HUDEP-2 (cell line): ENCODE data around the gene GPR37L1.
"Not testable (repeated sequence)": the region's sequence is repeated elsewhere in the genome, so short reads cannot be mapped to it uniquely, and the experiment has no call there.

Experiments
- DNase-seq, 76 experiments: peaks; one replicate each; lab custom pipeline; 2025; ENCODE audit not compliant: unreplicated experiment in 76 of 76; lab: John Stamatoyannopoulos, UW

Gene GPR37L1

DNA sequence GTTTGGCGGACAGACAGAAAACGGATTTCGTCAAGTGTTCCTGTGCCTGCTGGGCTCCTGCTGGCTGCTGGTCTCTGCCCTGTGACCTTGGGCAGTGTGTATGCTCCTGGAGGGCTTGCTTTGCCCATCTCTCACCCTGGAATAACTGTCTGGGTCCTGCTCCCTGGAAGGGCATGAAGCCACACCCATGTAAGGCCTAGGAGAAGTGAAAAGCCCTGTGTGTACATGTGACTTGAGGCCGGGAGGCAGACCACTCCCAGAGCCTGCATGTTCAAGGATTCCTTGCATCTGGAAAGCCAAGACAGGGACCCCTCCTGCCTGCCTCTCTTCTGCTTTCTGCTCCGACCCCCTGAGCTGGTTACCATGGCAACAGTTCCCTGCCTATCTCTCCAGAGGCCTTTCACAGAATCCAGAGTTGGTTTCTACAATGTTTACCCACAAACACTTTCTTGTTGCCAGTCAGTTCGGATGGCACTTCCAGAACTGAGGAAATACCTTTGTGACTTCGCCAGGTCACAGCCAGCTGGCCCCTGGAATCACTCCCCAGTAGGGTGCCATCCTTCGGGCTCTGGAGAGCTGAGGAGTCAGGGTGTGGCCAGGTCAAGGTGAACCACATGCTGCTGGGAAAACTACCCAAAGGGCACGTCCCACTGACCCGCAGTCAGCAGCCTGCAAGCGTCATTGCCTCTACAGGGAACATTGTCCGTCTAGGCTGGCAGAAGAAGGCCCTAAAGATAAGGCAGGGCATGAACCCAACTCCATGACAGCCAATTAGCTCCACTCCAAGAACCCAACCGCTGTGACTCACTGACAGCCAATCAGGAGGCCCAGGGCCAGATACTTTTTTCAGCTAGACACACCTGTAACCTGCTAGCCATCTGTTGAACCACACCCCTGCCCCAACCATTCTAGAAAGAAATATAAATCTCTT lies 14.7 kb upstream of the GPR37L1 start:
- peak in 64 of 76 experiments; percentile 5 to 77 (median 40) for DNase-seq

GRCh38 chr1:202110977-202111376 lies 11.7 kb upstream of the GPR37L1 start:
- no peak for DNase-seq

- DNase-seq, result not testable (repeated sequence)
Observed at GRCh38 chr1:202111589-202111988, 11.1 kb upstream of the GPR37L1 start.

DNA sequence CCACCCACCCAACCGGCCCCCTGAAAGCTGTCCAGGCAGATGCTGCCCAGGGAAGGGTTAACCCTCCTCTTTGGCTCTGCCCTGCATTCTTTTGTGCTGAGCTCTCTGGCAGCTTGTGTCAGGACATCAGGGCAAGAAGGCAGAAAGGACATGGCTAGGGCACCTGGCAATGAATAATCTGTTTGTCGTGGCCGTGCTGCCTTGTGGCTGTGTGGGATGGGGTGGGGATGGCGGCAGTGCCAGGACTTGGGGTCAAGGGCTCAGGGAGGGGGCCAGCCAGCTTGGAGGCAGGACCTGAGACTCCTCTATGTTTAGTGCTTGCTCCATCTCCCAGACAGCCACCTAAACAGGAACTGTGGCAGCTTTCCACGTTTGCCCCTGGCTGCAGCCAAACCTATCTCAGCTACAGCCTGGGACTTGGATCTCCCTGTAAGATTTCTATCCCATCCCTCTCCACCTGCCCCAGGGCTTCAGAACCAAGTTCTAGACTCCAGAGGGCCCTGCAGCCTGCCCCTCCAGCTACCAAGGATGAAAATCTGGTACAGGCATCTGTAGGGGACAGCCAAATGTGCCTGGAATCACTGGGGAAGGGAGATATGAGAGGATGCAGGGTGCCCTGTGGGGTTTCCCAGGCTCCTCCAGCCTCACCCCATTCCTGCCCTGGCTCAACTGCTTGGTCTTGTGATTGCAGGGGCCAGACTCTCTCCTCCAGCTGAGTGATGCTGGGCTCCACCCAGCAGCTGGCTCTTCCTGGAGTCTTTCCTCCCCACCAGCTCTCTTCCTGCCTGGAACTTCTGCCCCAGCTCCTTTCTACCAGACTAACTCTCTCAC lies 9.6 kb upstream of the GPR37L1 start:
- no peak for DNase-seq

- no peak for DNase-seq
Observed at GRCh38 chr1:202113690-202114300, 8.9 kb upstream of the GPR37L1 start.

DNA sequence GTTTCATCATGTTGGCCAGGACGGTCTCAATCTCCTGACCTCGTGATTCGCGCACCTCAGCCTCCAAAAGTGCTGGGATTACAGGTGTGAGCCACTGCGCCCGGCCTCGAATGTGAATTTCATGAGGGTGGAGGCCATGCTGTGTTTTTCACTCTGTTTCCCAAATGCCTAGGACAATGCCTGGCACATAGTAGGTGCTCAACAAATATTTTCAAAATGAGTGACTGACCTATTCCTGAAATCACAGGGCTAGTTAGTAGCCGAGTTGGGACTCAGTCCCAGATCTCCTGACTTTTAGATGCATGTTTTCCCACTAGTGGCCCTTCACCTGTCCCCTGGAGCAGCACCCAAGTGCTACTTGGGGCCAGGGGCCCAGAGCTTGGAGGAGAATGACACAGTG lies 6.4 kb upstream of the GPR37L1 start:
- DNase-seq, result no peak

- DNase-seq, result peak in 66 of 76 experiments; percentile 6 to 80 (median 42)
Observed at GRCh38 chr1:202117898-202118371, 4.8 kb upstream of the GPR37L1 start.

DNA sequence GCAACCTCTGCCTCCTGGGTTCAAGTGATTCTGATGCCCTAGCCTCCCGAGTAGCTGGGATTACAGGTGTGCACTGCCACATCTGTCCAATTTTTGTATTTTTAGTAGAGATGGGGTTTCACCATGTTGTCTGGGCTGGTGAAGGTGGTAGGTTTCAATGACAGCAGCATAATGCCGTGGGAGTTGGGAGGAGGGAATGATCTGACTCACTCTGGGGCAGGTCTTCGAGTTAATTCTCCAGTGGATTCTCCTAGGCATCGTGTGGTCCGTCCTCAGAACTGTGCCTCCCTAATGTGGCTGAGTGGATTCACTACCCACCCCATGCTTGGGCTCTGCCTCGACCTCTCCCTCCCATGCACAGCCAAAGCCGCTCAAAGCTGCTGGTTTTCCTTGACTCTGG lies 1.7 kb upstream of the GPR37L1 start:
- no peak for DNase-seq

DNA sequence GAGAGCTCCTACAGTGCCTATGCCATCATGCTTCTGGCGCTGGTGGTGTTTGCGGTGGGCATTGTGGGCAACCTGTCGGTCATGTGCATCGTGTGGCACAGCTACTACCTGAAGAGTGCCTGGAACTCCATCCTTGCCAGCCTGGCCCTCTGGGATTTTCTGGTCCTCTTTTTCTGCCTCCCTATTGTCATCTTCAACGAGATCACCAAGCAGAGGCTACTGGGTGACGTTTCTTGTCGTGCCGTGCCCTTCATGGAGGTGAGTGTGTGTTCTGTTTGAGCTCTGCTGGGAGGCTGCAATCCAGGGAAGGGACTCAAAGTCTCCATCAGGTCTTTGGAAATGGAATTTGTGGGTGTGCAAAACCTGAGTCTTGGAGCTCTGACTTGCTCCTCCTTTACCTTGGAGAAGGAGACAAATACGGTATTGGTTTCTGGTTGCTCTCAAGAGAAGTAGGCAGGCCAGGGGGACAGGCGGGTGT lies 658 bp downstream of the GPR37L1 start:
- DNase-seq, result no peak

DNA sequence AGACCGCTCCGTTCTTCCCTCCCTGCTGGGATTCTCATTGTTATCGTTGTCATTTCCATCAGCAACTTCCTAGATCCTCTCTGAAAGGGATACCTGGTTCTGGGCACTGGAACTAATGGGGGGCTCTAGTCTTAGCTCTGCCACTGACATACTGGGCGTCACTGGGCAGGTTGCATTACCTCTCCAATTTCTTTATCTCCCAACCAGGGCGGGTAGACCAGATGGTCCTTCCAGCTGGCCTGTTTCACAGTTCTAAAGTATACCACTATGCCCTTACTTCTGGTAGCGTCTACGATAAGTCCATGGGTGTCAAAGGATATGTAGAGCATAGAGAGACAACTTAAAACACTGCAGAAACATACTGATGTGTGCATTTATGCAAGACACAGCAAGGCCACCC lies 1.4 kb downstream of the GPR37L1 start:
- no peak for DNase-seq

DNA sequence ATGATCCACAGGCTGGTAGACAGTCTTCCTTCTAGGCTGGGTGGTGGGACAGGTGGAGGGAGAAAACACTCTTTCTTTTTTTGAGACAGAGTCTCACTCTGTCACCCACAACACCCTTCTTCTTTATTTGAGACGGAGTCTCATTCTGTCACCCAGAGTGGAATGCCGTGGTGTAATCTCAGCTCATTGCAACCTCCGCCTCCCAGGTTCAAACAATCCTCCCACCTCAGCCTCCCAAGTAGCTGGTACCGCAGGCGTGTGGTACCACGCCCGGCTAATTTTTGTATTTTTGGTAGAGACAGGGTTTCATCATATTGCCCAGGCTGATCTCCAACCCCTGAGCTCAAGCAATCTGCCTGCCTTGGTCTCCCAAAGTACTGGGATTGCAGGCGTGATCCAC lies 2.9 kb downstream of the GPR37L1 start:
- DNase-seq, result no peak

GRCh38 chr1:202126426-202126825 lies 3.7 kb downstream of the GPR37L1 start:
- no peak for DNase-seq

GRCh38 chr1:202127061-202127460 lies 4.3 kb downstream of the GPR37L1 start:
- no peak for DNase-seq

DNA sequence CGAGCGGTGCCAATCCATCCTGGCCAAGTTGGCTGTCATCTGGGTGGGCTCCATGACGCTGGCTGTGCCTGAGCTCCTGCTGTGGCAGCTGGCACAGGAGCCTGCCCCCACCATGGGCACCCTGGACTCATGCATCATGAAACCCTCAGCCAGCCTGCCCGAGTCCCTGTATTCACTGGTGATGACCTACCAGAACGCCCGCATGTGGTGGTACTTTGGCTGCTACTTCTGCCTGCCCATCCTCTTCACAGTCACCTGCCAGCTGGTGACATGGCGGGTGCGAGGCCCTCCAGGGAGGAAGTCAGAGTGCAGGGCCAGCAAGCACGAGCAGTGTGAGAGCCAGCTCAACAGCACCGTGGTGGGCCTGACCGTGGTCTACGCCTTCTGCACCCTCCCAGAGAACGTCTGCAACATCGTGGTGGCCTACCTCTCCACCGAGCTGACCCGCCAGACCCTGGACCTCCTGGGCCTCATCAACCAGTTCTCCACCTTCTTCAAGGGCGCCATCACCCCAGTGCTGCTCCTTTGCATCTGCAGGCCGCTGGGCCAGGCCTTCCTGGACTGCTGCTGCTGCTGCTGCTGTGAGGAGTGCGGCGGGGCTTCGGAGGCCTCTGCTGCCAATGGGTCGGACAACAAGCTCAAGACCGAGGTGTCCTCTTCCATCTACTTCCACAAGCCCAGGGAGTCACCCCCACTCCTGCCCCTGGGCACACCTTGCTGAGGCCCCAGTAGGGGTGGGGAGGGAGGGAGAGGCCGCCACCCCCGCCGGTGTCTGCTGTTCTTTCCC lies 5.3 kb downstream of the GPR37L1 start:
- DNase-seq, result no peak

- DNase-seq, result no peak
Observed at GRCh38 chr1:202129453-202130296, 7.0 kb downstream of the GPR37L1 start.

DNA sequence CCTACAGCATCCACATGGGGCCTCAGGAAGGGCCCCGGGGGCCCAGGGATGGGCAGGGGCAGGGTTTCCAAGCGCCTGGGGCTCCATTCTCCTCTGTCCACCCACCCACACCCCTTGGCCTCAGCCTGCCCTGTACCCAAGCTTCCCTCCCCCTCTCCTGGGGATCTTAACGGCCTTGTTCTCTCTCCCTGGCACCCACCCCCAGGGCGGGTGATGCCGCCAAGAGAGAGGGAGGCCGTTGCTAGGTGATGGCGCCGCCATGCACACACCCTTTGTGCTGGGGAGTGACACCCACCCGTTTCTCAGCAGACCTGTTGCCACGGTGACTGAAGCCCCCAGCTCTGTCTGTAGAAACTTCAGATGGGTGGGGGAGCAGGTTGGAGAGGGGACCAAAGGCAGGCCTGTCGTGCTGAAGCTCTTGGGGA lies 7.6 kb downstream of the GPR37L1 start:
- DNase-seq, result no peak

DNA sequence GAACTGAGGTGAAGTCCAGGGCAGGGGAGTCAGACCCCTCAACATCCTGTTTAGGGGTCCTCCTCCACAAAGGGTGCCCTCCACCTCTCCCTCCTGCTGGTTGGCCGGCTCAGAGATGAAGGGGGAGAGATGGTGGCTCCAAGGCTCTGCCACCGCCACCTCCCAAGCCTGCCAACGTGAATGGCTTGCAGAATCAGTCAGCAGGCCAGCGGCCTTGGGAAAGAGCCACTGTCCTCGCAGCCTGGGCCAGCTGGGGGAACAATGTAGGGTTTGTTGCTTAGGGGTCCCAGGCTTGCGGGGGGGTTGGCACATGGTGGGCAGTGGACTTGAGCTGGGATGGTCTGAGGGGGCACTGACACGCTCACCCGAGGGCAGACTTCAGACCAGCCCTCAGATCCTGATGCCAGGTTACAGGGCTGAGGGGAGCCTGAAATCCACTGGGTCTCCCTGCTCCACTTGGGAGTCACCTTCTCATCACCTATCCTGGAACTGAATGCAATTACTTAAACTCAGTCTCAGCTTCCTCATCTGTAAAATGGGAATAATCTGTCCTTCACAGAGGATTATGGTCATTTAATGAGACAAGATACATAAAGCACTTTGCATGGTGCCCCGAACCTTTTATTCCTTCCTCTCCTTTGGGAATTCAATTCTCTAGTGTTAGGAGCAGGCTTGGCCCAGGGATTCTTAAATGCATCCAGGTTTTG lies 8.3 kb downstream of the GPR37L1 start:
- DNase-seq, result no peak

- no peak for DNase-seq
Observed at GRCh38 chr1:202131956-202132821, 9.5 kb downstream of the GPR37L1 start.
